HG03571 (cell line): ENCODE measurements around the gene CBX1.
"Not testable (repeated sequence)": the region's sequence is repeated elsewhere in the genome, so short reads cannot be mapped to it uniquely, and the experiment has no call there.

Experiments
- ATAC-seq: cut with Tn5 transposase; IDR thresholded peaks from one replicate; pipeline ENCODE4 v1.9.1; 2021; ENCODE audit not compliant: unreplicated experiment

The CBX1 gene

DNA sequence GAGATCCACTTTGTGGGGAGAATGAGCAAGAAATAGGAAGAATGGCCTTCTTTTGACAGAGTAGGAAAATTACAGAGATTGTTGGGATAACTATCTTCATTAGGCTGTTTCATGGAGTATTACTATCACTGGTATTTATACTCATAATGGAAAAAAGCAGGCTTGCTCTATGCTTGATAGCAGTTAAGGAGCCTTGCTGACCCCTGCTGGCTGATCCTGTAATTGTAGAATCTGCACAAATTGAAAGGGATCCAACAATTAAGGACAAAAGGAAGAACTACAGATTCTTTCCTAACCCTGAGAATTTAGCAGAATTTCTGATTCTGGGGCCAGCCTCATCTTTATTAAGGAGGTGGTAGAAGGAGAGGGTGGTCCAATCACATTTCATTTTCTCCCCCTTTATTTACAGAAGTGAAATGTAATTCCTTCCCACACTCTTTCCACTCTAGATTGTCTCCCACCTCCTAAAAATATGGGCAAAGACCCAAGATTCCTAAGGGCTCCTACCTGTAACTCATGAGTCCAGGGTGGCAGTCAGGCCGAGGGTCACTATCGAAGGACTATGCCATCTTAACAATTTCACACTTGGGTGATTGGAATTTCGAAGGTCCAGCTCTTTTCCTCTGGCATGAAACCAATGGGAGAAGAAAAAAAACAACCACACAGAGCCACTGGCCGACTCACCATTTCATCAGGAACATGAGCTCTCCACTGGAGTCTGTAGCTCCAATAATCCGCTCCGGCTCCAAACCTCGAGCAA is 26.8 kb downstream of the CBX1 start:
- no peak for ATAC-seq

DNA sequence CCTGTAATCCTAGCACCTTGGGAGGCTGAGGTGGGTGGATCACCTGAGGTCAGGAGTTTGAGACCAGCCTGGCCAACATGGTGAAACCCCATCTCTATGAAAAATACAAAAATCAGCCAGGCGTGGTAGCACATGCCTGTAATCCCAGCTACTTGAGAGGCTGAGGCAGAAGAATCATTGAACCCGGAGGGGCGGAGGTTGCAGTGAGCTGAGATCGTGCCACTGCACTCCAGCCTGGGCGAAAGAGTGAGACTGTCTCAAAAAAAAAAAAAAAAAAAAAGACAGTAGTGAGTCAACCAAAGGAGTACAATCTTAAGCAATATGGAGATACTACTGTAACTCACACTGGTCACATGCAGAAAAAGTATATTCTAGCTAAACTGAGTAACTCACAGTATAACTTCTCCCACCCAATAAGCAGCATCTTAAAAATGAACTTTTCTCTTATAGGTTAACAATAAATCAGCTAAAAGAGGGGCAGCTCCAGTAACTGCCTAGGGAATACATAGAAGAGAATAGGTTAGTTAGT is 27.6 kb downstream of the CBX1 start:
- not testable (repeated sequence) for ATAC-seq

DNA sequence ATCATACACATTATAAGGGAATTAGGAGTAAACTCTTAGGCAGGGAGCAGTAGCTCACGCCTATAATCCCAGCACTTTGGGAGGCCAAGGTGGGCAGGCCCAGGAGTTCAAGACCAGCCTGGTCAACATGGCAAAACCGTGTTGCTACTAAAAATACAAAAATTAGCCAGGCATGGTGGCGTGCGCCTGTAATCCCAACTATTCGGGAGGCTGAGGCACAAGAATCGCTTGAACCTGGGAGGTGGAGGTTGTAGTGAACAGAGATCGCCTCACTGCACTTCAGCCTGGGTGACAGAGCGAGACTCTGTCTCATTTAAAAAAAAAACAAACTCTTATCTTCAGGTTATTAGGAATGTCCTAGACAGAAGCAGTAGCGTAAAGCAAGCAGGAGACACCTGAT is 28.5 kb downstream of the CBX1 start:
- ATAC-seq, result not testable (repeated sequence)

DNA sequence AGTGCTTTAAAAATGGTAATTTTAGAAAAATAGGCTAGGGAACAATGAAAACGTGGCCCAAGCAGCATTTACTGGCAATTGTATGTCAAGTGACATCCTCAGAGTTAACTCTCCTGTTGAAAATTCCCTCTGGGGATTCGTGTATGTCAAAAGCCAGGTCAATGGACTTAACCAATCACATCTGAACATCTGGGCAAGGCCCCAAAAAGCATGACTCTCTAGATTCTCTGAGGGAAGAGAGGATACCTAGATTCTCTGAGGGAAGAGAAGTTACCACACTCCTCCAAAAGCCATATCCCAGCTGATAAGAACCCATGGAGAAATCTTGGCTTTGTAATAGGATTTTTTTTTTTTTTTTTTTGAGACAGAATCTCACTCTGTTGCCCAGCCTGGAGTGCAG is 29.6 kb downstream of the CBX1 start:
- ATAC-seq, result no peak

DNA sequence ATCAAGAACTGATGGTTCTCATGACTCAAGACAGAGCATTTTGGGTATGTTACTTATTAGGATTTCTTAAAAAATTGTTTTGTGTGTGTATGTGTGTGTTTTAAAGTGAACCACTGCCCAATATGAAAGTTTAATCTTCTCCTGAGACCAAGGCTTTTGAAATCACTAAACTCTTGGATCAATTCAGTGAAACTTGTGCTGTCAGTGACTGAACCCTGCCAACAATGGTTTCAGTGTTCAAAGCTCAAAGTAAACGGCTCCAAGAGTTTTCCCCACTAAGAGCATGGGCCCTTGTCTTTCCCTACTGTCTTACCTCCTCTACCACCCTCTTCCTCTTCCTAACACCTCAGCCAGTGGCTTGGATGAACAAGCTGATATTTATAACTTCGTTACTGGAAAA is 31.1 kb downstream of the CBX1 start:
- no peak for ATAC-seq

DNA sequence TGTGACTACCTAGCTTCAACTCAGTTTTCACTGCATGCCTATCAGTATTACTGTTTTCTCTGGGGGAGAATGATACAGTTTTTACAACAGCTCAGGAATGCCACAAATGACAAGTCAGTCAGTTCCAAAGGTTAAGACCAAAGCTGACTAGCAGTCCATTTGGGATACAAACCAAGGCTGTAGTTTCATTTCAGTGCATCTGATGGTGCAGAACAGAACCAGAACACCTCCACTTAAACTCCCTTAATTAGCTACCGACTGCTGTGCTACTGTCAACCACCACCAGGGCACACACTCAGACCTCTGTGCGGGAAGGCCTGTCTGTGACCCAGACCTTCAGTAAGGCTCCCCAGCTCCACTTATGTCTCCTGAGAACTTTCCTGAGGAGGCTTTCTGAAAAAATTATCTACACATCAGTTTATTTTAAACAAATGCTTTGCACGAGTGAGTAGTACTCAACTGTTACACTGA is 32.8 kb downstream of the CBX1 start:
- ATAC-seq, result no peak

DNA sequence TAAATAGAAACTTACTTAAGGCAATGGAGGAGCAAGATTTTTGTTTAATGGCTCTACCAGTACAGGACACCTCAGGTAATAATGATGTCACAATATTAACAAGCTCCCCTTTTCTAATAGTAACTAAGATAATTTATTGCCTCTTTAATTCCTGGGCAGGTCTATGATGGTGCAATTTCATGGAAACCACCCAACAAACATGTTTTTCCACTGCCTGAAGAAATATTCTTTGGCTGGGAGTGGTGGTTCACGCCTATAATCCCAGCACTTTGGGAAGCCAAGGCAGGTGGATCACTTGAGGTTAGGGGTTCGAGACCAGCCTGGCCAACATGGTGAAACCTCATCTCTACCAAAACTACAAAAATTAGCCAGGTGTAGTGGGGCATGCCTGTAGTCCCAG is 33.5 kb downstream of the CBX1 start:
- not testable (repeated sequence) for ATAC-seq

DNA sequence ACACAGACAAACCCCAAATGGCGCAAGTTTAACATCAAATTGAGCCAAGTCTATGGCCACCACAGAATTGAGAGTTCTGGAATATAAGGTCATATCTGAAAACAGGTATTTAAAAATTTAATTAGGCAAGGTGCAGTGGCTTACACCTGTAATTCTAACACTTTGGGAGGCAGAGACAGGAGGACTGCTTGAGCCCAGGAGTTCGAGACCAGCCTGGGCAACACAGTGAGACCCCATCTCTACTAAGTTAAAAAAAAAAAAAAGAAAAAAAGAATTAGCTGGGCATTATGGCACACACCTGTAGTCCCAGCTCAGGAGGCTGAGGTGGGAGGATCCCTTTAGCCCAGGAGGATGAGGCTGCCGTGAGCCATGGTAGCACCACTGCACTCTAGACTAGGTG is 34.0 kb downstream of the CBX1 start:
- no peak for ATAC-seq

DNA sequence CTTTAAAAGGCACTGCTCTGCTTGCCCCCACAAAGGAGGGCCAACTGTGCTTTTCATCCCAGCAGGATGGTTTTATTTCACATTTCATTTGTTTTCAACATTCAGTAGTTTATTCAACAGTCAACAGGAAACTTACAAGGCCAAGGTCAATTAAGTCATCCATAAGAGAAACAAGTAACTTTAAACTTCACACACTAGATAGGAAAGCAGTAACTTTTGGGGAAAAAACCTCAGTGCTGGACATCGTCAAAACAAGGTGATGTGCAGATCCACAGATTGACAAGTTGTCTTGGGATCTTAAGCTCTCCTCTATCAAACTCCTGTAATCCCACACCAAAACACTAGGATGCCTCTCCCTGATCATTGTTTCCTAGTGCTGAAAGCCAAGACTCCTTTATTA is 34.6 kb downstream of the CBX1 start:
- no peak for ATAC-seq

DNA sequence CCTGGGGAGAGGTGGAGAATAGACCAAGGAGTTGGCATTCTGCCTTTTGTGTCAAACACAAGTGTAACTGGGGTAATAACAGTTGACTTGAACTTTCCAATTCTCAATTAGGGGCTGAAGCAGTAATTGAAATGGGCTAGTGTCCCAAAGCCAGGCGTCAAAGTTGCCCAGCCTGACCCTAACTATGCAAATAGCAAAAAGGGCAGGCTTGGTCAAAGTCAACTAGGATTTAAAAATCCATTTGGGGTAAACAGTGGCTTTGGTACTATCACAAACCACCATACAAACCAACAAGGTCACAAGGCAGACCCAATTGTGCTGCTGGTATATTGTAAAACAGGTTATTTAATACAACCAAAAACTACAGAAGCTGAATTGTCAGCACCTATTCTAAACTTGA is 35.1 kb downstream of the CBX1 start:
- ATAC-seq, result no peak

DNA sequence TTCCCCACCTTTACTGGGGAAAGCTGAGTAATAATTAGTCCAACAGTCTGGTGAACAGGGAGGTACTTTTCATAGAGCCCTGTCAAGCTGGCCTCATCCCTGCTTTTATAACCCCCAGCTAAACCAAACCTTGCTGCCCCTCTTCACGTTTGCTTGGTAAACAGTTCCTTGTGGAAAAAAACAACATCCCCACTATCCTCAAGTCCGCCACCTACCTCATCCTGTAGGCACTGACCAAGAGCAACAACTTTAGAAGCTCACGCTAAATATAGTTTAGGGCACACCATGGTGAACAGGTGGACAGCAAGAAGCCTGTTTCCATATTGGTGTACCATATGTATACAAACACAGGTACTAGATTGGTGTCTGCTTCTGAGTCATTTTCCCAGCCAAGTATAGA is 36.6 kb downstream of the CBX1 start:
- no peak for ATAC-seq

DNA sequence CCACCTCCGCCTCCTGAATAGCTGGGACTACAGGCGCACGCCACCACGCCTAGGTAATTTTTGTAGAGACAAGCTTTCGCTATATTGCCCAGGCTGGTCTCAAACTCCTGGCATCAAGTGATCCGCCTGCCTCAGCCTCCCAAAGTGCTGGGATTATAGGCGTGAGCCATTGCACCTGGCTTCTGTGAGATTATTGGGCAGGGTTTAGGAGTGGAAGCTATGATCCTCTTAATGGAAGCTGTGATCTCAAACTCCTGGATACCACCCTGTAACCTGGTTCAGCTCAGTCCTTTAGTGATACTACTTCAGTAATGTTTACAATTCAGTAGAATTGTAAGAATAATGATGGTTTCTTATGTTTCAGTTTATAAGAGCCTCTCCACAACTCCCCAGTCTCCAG is 39.0 kb downstream of the CBX1 start:
- no peak for ATAC-seq

DNA sequence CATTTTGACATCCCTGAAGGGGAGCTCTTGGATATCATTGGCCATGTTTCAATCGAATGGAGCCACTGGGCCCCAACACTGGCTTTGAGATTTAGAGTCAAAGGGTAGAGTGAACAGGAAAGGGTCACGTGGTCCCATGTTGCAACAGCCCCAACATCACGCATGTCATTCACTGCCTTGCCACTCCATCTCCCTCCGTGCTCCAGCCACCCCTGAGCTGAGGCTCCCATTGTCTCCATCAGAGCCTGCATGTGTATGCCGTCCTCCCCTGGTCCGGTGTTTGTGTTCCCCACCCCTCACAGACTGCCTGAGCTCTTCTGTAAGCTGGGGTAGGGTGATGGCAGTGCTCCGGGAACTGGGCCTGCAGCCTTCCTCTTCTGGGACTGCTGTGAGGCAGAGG is 41.0 kb downstream of the CBX1 start:
- ATAC-seq, result no peak

DNA sequence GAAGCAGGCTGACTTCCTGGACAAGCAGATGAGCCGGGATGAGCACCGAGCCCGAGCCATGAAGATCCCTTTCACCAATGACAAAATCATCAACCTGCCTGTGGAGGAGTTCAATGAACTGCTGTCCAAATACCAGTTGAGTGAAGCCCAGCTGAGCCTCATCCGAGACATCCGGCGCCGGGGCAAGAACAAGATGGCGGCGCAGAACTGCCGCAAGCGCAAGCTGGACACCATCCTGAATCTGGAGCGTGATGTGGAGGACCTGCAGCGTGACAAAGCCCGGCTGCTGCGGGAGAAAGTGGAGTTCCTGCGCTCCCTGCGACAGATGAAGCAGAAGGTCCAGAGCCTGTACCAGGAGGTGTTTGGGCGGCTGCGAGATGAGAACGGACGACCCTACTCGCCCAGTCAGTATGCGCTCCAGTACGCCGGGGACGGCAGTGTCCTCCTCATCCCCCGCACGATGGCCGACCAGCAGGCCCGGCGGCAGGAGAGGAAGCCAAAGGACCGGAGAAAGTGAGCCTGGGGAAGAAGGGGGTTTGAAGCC is 42.1 kb downstream of the CBX1 start:
- ATAC-seq, result no peak

DNA sequence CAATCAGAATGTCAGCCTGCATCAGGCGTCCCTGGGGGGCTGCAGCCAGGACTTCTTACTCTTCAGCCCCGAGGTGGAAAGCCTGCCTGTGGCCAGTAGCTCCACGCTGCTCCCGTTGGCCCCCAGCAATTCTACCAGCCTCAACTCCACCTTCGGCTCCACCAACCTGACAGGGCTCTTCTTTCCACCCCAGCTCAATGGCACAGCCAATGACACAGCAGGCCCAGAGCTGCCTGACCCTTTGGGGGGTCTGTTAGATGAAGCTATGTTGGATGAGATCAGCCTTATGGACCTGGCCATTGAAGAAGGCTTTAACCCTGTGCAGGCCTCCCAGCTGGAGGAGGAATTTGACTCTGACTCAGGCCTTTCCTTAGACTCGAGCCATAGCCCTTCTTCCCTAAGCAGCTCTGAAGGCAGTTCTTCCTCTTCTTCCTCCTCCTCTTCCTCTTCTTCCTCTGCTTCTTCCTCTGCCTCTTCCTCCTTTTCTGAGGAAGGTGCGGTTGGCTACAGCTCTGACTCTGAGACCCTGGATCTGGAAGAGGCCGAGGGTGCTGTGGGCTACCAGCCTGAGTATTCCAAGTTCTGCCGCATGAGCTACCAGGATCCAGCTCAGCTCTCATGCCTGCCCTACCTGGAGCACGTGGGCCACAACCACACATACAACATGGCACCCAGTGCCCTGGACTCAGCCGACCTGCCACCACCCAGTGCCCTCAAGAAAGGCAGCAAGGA is 42.7 kb downstream of the CBX1 start:
- no peak for ATAC-seq

DNA sequence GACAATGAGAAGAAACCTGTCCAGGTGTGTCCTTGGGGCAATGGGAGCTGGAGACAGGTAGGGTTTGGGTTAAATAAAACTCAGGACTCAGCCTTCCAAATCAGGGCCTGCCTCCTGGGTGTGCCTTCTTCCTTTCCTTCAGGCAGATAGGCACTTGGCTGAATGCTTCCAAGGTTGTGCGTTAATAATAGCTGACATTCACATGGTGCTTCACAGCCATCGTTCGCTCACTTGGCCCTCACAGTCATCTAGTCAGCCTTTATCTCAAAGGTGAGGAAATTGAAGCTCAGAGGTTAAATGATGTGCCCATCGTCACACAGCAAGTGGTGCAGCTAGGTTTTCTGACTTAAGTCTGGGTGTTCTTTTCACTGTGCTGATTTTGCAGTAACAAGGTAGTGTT is 43.7 kb downstream of the CBX1 start:
- ATAC-seq, result no peak

DNA sequence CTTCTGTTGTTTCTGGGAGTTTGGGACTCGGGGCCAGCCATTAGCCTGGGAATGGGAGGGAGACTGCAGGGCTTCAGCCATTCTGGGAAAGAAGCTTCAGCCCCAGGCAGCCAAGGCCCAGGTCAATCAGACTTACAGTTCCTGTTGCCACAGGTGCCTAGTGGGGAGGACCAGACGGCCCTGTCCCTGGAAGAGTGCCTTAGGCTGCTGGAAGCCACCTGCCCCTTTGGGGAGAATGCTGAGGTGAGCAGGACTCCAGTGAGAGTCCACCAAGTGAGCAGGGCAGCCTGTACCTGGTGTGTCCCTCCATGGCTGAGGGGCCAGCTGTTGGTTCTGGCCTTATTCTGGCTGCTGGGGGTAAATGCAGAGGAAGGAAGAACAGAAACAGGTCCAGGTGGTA is 44.4 kb downstream of the CBX1 start:
- no peak for ATAC-seq

DNA sequence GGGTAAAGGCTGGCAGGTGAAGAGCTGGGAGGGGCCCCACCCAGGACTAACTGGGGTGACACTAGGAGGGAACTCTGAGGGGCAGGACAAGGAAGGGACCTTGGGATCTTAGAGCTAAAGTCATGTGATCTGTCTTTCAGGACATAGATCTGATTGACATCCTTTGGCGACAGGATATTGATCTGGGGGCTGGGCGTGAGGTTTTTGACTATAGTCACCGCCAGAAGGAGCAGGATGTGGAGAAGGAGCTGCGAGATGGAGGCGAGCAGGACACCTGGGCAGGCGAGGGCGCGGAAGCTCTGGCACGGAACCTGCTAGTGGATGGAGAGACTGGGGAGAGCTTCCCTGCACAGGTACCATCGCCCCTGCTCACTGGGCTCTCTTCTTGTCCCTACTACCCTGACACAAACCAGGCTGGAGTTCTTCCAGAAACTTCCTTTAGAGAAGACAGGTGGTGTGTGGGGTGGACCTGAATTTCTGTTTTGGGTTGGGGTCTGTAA is 45.0 kb downstream of the CBX1 start:
- ATAC-seq, result no peak

DNA sequence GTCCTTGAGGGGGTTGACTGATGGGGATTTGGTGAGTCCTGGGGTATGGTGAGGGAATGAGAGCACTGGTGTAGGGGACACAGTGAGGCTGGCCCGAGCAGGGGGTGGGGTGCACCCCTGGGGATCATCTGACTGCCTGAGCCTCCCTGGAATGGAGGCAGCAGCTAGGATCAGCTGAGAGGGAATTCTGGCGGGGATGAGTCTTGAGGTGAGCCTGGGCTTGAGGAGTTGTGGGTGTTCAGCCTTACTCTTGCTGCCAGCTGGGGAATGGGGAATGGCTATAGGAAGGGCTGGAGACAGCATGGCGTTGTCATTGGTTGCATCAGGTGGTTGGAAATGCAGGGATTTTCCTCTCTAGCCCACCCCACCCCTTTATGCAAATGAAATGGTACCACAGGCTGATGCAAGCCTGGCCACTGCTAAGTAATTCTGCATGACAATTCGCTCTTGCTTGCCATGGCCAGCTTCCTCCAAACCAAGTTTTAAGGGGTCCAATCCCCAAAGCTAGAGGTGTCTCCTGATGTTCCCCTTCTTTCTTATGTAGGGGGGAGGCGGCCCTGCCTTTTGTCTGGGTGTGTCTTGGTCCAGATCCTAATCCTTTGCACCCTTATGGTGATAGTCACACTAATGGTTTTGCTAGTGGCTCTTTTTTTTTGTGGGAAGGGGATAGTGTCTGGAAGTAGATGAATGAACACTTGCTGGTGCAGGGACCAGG is 45.6 kb downstream of the CBX1 start:
- ATAC-seq, result no peak

DNA sequence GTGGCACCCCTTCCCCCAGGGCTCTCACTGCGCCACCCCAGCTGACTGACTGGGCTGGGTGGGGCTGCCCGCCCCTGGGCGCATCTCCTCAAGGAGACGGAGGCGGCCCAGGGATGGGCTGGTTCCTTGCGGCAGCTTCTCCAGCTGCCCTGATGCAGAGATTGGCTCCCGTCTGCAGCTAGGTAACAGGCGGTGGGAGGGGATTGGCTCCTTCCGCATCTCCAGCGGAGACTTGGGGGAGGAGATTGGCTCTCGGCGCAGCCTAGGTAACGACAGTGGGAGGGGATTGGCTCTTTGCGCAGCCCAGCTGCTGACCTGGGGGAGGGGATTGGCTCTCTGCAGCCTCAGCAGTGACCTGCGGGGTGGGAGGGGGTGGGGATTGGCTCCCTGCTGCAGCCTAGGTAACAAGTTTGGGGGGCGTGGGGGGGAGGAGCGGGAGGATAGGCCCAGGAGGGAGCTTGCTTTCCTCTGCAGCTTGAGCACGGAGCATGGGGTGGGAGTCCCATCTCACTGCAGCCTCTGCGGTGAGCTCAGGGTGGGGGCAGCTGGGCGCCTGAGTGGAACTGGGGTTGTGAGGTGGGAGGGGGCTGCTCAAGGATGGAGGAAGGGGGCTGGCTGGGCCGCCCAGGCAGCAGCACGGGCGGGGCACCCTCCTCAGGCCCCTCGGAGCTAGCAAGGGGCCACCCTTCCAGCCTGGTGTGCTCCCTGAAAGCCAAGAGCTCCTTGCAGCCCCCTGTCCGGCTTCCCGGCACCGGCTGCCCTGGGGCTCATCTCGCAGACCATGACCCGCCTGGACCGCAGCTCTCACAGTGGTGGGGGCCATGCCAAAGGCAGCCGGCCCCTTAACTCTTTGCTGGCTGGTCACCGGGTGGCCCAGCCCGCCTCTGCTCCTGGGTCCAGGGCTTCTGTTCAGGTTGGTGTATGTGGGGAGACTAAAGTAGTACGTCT is 46.8 kb downstream of the CBX1 start:
- no peak for ATAC-seq
